ENCODE results near the gene CDYL2.

GRCh38 chr16:80802138-80802537, 2.3 kb downstream of the CDYL2 start:
- no peak for TF ChIP-seq CTCF (IDR thresholded peaks at IDR 0.05; ENCODE audit: insufficient read depth, low read depth, low read length)
- no peak for TF ChIP-seq EZH2 (IDR thresholded peaks at IDR 0.05; ENCODE audit: insufficient read depth, low read length)
